Limb (tissue), 2 donors: ENCODE data around the gene BPTF.
A peak's percentile ranks its signal among the peaks of the same experiment; 100 is the strongest.
"Not testable (repeated sequence)": the region's sequence is repeated elsewhere in the genome, so short reads cannot be mapped to it uniquely, and the experiment has no call there.

Source experiments
- DNase-seq, 2 donors: peaks; one replicate each; pipeline ENCODE4 v3.0.0-alpha.2; 2016; ENCODE audit errors: extremely low spot score in 2 of 2

The BPTF gene

GRCh38 chr17:67974598-67975066 is 149.3 kb downstream of the BPTF start:
- DNase-seq = no peak

- DNase-seq = not testable (repeated sequence)
Measured at GRCh38 chr17:67976306-67976705, 151.0 kb downstream of the BPTF start.

GRCh38 chr17:67980456-67980855 is 155.2 kb downstream of the BPTF start:
- no peak for DNase-seq

- DNase-seq = not testable (repeated sequence)
Measured at GRCh38 chr17:67980883-67981282, 155.6 kb downstream of the BPTF start.

- DNase-seq = no peak
Measured at GRCh38 chr17:67982034-67982640, 156.8 kb downstream of the BPTF start.

- no peak for DNase-seq
Measured at GRCh38 chr17:67982686-67983382, 157.5 kb downstream of the BPTF start.

- no peak for DNase-seq
Measured at GRCh38 chr17:67983383-67983688, 158.0 kb downstream of the BPTF start.

- DNase-seq = no peak
Measured at GRCh38 chr17:67990909-67991308, 165.6 kb downstream of the BPTF start.

GRCh38 chr17:67992548-67993152 is 167.3 kb downstream of the BPTF start:
- no peak for DNase-seq

- DNase-seq = peak; percentile 87 to 92
Measured at GRCh38 chr17:67993153-67993997, 168.1 kb downstream of the BPTF start.

GRCh38 chr17:67993998-67994361 is 168.7 kb downstream of the BPTF start:
- DNase-seq = no peak

GRCh38 chr17:67994817-67995569 is 169.7 kb downstream of the BPTF start:
- DNase-seq = peak in 1 of 2 donors; percentile 65

GRCh38 chr17:67995570-67996263 is 170.4 kb downstream of the BPTF start:
- DNase-seq = peak in 1 of 2 donors; percentile 56

GRCh38 chr17:67996301-67997171 is 171.2 kb downstream of the BPTF start, which contains the start of gene C17orf58:
Gene C17orf58 (minus strand): TSS chr17:67996469. CDS start chr17:67996198, 271 bp downstream.
- DNase-seq = peak in 1 of 2 donors; percentile 40

- DNase-seq = no peak
Measured at GRCh38 chr17:67998466-67998865, 173.2 kb downstream of the BPTF start.

GRCh38 chr17:67999291-67999911 is 174.1 kb downstream of the BPTF start:
- no peak for DNase-seq

- no peak for DNase-seq
Measured at GRCh38 chr17:68004201-68004600, 178.9 kb downstream of the BPTF start.

- no peak for DNase-seq
Measured at GRCh38 chr17:68006797-68007196, 181.5 kb downstream of the BPTF start.

- DNase-seq = peak in 1 of 2 donors; percentile 41
Measured at GRCh38 chr17:68011199-68011665, 185.9 kb downstream of the BPTF start.
